Measurements from ENCODE around the gene ZNF175. TPM values are rescaled to one million over a fixed set of nuclear protein-coding genes. Genes with fewer than 3 reads are reported as not detected.

Gene ZNF175
- total and polyA plus RNA-seq, 9 of the 15 experiments (the other 6 are each of a cell fraction or from before 2014, with no cell fraction given): 3.7 to 37.9 (median 14.0) TPM

GRCh38 chr19:51593969-51594773, 23.1 kb downstream of the ZNF175 start (continued):
- TF ChIP-seq ELK3 (CRISPR knock-in tag; IDR thresholded peaks at IDR 0.05) (no peak), FOXO4 (CRISPR knock-in tag; IDR thresholded peaks at IDR 0.05) (no peak), MNT (conservative IDR thresholded peaks at IDR 0.05) (peak; percentile 58 to 78), COPS2 (conservative IDR thresholded peaks at IDR 0.05) (no peak), JUND (IDR thresholded peaks at IDR 0.05; ENCODE audit: borderline replicate concordance, low read depth, low read length) (peak; percentile 39; the same call in 1 of the 2 replicates), JUND (tag; IDR thresholded peaks at IDR 0.05; ENCODE audit: borderline replicate concordance, low read depth, low read length) (peak; percentile 50; the same call in 1 of the 3 replicates), ZBTB17 (CRISPR knock-in tag; IDR thresholded peaks at IDR 0.05) (0 out of 2 replicates have a peak, but pooled peaks have one; percentile 32), BRF2 (IDR thresholded peaks at IDR 0.05; ENCODE audit: borderline replicate concordance, insufficient read depth, insufficient read length) (no peak), ARID4B (CRISPR knock-in tag; IDR thresholded peaks at IDR 0.05) (peak; percentile 54; the same call in 1 of the 2 replicates), ETV1 (tag; conservative IDR thresholded peaks at IDR 0.05; ENCODE audit: low read depth) (no peak), NFIC (IDR thresholded peaks at IDR 0.05) (peak; percentile 6; the same call in 1 of the 2 replicates), SAFB2 (IDR thresholded peaks at IDR 0.05; ENCODE audit: borderline replicate concordance, low read depth, low read length, severe bottlenecking) (no peak), TEAD1 (CRISPR knock-in tag; IDR thresholded peaks at IDR 0.05) (peak in 1 of 2 experiments; percentile 76; a peak in 2 of 4 replicates), THRA (IDR thresholded peaks at IDR 0.05) (no peak)

Data from K562 (cell line).